Measurements from ENCODE around the gene ALOX15.
"Not testable (repeated sequence)": the region's sequence is repeated elsewhere in the genome, so short reads cannot be mapped to it uniquely, and the experiment has no call there.

ALOX15 gene

DNA sequence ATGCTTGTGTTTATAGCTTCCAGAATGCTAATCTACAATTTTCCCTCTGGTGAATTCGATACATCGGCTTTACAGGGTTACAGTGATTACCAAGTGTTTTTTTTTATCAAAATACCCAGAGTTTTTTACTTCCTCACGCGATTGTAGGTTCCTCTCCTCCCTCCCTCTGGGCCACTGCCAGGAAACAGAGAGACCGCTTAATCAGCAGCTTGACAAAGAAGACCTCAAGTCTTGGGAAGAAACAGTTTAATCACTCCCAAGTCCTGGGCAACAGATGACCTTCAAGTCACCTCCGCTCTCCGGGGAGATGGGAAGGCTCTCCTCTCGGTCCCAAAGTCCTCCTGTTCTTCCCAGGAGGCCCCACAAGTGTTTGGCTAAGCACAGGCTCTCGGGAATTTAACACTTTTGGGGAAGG lies 33.7 kb downstream of the ALOX15 start:
- peak; percentile 19 for DNase-seq (ENCODE audit: low spot score)
- TF ChIP-seq, protein P1, sequence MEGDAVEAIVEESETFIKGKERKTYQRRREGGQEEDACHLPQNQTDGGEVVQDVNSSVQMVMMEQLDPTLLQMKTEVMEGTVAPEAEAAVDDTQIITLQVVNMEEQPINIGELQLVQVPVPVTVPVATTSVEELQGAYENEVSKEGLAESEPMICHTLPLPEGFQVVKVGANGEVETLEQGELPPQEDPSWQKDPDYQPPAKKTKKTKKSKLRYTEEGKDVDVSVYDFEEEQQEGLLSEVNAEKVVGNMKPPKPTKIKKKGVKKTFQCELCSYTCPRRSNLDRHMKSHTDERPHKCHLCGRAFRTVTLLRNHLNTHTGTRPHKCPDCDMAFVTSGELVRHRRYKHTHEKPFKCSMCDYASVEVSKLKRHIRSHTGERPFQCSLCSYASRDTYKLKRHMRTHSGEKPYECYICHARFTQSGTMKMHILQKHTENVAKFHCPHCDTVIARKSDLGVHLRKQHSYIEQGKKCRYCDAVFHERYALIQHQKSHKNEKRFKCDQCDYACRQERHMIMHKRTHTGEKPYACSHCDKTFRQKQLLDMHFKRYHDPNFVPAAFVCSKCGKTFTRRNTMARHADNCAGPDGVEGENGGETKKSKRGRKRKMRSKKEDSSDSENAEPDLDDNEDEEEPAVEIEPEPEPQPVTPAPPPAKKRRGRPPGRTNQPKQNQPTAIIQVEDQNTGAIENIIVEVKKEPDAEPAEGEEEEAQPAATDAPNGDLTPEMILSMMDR (IDR thresholded peaks at IDR 0.05; ENCODE audit: extremely low read depth, insufficient read depth, missing control alignments) = no peak
- in situ Hi-C loops (cut with MboI; ENCODE audit: low pct_unique_long_range_greater_than_20kb, low sequenced_read_pairs, unreplicated experiment) = no loop called here

DNA sequence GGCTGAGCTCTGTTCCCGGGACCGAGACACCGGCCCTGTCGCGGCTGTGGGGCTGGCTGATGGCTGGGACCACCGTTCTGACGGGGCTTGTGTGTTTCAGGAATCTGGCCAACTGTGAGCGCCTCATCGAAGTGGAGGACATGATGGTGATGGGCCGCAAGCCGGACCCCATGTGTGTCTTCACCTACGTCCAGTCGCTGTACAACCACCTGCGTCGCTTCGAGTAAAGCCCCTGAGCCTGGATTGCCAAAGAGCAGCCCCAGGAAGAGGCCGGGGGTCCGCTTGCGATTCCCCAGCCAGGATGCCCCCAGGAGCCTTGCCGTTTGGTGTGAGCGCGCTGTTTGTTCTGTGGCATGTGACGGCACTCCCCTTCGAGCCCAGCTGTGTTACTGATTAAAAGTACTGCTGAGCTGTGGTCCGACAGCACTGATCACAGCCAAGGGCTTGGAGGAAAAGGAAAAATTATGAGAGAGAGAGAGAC lies 34.2 kb downstream of the ALOX15 start:
- no peak for DNase-seq (ENCODE audit: low spot score)
- TF ChIP-seq, protein P1 (IDR thresholded peaks at IDR 0.05; ENCODE audit: extremely low read depth, insufficient read depth, missing control alignments) = no peak
- in situ Hi-C loops (cut with MboI; ENCODE audit: low pct_unique_long_range_greater_than_20kb, low sequenced_read_pairs, unreplicated experiment) = no loop called here

- TF ChIP-seq, protein P1 (IDR thresholded peaks at IDR 0.05; ENCODE audit: extremely low read depth, insufficient read depth, missing control alignments) = no peak
- in situ Hi-C loops (cut with MboI; ENCODE audit: low pct_unique_long_range_greater_than_20kb, low sequenced_read_pairs, unreplicated experiment) = no loop called here
- DNase-seq (ENCODE audit: low spot score) = no peak
These were observed 35.7 kb downstream of the ALOX15 start for GRCh38 chr17:4605826-4606225.

- in situ Hi-C loops (cut with MboI; ENCODE audit: low pct_unique_long_range_greater_than_20kb, low sequenced_read_pairs, unreplicated experiment); DNase-seq (ENCODE audit: low spot score): not testable (repeated sequence)
These were observed 36.7 kb downstream of the ALOX15 start for GRCh38 chr17:4604736-4605135.

- in situ Hi-C loops (cut with MboI; ENCODE audit: low pct_unique_long_range_greater_than_20kb, low sequenced_read_pairs, unreplicated experiment) = no loop called here
- no peak for DNase-seq (ENCODE audit: low spot score)
These were observed 37.3 kb downstream of the ALOX15 start for GRCh38 chr17:4604111-4604644.

DNA sequence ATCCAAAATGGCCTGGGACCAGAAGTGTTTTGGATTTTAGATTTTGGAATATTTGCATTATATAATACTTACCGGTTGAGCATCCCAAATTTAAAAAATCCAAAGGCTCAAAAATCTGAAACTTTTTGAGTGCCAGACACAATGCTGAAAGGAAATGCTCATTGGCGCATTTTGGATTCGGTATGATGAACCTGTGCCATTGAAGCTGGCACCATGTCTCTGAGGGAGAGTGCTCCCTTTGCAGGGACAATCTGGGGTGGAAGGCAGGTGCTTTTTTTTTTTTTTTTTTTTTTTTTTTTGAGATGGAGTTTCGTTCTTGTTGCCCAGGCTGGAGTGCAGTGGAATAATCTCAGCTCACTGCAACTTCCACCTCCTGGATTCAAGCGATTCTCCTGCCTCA lies 39.4 kb downstream of the ALOX15 start:
- in situ Hi-C loops (cut with MboI; ENCODE audit: low pct_unique_long_range_greater_than_20kb, low sequenced_read_pairs, unreplicated experiment) = no loop called here
- no peak for DNase-seq (ENCODE audit: low spot score)
- TF ChIP-seq, protein P1 (IDR thresholded peaks at IDR 0.05; ENCODE audit: extremely low read depth, insufficient read depth, missing control alignments) = no peak

More at GRCh38 chr17:4604111-4604644, 37.3 kb downstream of the ALOX15 start:
- TF ChIP-seq, protein P1 (IDR thresholded peaks at IDR 0.05; ENCODE audit: extremely low read depth, insufficient read depth, missing control alignments) = no peak

DNA sequence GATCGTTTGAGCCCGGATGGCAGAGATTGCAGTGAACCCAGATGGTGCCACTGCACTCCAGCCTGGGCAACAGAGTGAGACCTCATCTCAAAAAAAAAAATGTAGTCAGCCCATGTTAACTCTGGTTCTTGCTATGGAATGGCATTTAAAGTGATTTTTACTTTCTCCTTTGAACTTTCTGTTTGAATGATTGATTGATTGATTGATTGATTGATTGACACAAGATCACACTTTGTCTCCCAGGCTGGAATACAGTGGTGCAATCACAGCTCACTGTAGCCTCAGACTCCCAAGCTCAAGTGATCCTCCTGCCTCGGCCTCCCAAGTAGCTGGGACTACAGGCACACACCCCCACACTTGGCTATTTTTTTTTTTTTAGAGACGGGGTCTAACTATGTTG lies 40.2 kb downstream of the ALOX15 start:
- TF ChIP-seq, protein P1 (IDR thresholded peaks at IDR 0.05; ENCODE audit: extremely low read depth, insufficient read depth, missing control alignments) = no peak
- in situ Hi-C loops (cut with MboI; ENCODE audit: low pct_unique_long_range_greater_than_20kb, low sequenced_read_pairs, unreplicated experiment) = no loop called here
- no peak for DNase-seq (ENCODE audit: low spot score)

Measured in GM13977 (cell line).